Measurements from ENCODE around the gene SINHCAF. TPM values are rescaled to one million over a fixed set of nuclear protein-coding genes. Genes with fewer than 3 reads are reported as not detected.
"Not testable (repeated sequence)": the region's sequence is repeated elsewhere in the genome, so short reads cannot be mapped to it uniquely, and the experiment has no call there.

The SINHCAF gene
- total RNA-seq, 4 donors from 2014 or later = 19.2 to 41.3 (median 25.7) TPM

GRCh38 chr12:31248815-31249214, 77.1 kb downstream of the SINHCAF start:
- Histone ChIP-seq H3K4me1 (no peaks in the 10 kb centered on the region), H3K9me3 (no peaks in the 10 kb centered on the region), H3K4me3 (no peak overlapping the region), H3K27me3 (peaks cover 0 to 10% (median 0%) of the 10 kb centered on the region in 4 donors), H3K36me3 (no peaks in the 10 kb centered on the region), H3K27ac (replicated peaks in 1 of 4) (no peak overlapping the region)
- intact Hi-C loops (cut with DNase I) = no loop called here
- 98% methylated on average over 2 of the region's 2 CpGs for WGBS
- peak; percentile 85 for DNase-seq (ENCODE audit: extremely low spot score)
- TF ChIP-seq POLR2AphosphoS5 (IDR thresholded peaks at IDR 0.05) (no peak), EP300 (IDR thresholded peaks at IDR 0.05) (no peak), CTCF (IDR thresholded peaks at IDR 0.05) (no peak), POLR2A (IDR thresholded peaks at IDR 0.05; ENCODE audit: low read depth) (no peak)

DNA sequence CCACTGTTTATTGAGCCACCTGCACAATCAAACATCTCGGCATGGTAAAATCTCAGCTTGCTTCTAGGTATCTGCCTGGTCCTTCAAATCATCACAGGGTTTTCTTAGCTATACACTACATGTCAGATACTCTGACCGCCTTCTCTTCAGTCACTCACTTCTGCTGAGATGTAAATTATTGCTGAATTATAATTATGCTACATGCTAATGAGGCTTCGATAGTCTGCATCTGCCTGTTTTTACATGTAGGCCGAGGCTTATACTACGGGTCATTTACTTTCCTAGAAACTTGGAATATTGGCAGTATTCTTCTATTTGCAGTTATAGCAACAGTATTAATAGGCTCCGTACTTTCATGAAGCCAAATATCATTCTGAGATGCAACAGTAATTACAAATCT, 77.6 kb downstream of the SINHCAF start:
- H3K27ac ChIP-seq (replicated peaks in 1 of 4) = no peak overlapping the region
- intact Hi-C loops (cut with DNase I) = no loop called here
- peak; percentile 34 for DNase-seq (ENCODE audit: extremely low spot score)
- no peaks in the 10 kb centered on the region for H3K36me3 ChIP-seq
- 79% methylated on average over 6 of the region's 6 CpGs for WGBS
- H3K4me1 ChIP-seq = no peaks in the 10 kb centered on the region
- H3K4me3 ChIP-seq = no peak overlapping the region
- TF ChIP-seq CTCF (IDR thresholded peaks at IDR 0.05) (no peak), POLR2AphosphoS5 (IDR thresholded peaks at IDR 0.05) (no peak), POLR2A (IDR thresholded peaks at IDR 0.05; ENCODE audit: low read depth) (no peak), EP300 (IDR thresholded peaks at IDR 0.05) (no peak)
- H3K9me3 ChIP-seq = no peaks in the 10 kb centered on the region
- peaks cover 0 to 10% (median 0%) of the 10 kb centered on the region in 4 donors for H3K27me3 ChIP-seq

DNA sequence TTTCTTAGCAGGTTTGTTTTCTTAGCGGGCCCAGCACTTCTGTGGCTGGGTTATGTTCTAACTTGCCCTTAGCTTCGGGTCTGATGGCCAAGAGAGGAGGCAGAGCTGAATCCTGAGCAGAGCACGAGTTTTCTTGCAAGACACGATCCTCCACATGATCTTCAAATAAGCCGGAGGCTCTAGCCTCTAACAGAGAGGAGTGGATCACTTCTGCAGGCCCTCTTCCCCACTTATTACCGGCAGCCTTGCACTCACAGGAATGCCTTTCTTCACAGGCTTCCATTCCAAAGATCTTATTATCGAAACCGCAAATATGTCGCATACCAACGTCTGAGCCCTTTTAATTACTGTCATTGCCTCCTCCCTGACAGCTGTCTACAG, 79.5 kb downstream of the SINHCAF start:
- 78% methylated on average over 10 of the region's 10 CpGs for WGBS
- intact Hi-C loops (cut with DNase I) = no loop called here

DNA sequence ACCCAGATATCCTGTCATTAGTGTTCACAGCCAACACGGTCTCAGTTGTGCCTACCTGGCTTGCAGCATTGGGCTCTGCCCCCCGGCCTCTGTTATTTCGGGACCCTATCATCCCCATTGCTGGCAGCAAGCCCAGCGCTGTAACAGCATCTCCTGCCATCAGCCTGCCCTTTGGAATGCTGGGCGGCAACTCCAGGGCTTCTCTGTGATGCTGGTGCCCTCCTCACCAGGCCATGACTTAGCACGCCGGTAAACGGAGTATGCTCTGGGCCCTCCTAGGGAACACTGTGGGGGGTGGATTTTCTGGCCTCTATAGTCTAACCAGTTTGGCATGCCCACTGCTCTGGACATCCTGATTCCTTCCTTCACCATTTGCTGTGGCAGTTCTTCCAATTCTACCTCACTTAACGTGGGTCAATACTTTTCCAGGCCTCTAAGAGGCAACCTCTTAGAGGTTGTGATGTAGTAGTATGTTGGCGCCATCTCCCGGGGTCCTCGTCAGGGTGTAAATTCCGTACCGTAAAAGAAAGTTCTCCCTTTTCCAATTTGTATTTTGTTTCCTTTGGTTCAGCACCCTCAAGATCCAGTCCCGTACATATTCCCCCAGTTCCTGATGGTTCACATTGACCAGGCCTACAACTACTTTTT, 80.0 kb downstream of the SINHCAF start:
- WGBS = 86% methylated on average over 15 of the region's 15 CpGs
- H3K27ac ChIP-seq (replicated peaks in 1 of 4) = no peak overlapping the region
- no peaks in the 10 kb centered on the region for H3K9me3 ChIP-seq
- intact Hi-C loops (cut with DNase I) = no loop called here
- H3K27me3 ChIP-seq = peaks cover 0 to 15% (median 0%) of the 10 kb centered on the region in 4 donors
- DNase-seq (ENCODE audit: extremely low spot score) = peak; percentile 62
- no peaks in the 10 kb centered on the region for H3K36me3 ChIP-seq
- TF ChIP-seq EP300 (IDR thresholded peaks at IDR 0.05) = no peak
- TF ChIP-seq POLR2AphosphoS5 (IDR thresholded peaks at IDR 0.05) = no peak
- TF ChIP-seq POLR2A (IDR thresholded peaks at IDR 0.05; ENCODE audit: low read depth) = no peak
- no peak for TF ChIP-seq CTCF (IDR thresholded peaks at IDR 0.05)
- H3K4me3 ChIP-seq = no peak overlapping the region
- H3K4me1 ChIP-seq = no peaks in the 10 kb centered on the region

More for the DNA sequence above, 79.5 kb downstream of the SINHCAF start:
- Histone ChIP-seq H3K27me3 (peaks cover 0 to 15% (median 0%) of the 10 kb centered on the region in 4 donors), H3K4me3 (no peak overlapping the region), H3K36me3 (no peaks in the 10 kb centered on the region), H3K4me1 (no peaks in the 10 kb centered on the region), H3K27ac (replicated peaks in 1 of 4) (no peak overlapping the region), H3K9me3 (no peaks in the 10 kb centered on the region)
- TF ChIP-seq POLR2A (IDR thresholded peaks at IDR 0.05; ENCODE audit: low read depth) (no peak), CTCF (IDR thresholded peaks at IDR 0.05) (no peak), POLR2AphosphoS5 (IDR thresholded peaks at IDR 0.05) (no peak), EP300 (IDR thresholded peaks at IDR 0.05) (no peak)
- peak; percentile 53 for DNase-seq (ENCODE audit: extremely low spot score)

DNA sequence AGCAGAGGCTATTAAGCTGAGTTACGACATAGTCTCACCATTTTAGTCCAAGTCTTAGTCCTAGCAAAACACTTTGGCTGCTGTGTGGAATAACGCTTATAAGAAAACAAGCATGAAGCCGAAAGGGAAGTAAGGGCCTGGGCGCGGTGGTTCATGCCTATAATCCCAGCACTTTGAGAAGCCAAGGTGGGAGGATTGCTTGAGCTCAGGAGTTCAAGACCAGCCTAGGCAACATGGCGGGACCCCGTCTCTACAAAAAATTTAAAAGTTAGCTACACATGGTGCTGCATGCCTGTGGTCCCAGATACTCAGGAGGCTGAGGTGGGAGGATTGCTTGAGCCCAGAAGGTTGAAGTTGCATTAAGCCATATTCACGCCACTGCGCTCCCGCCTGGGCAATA, 83.5 kb downstream of the SINHCAF start:
- H3K4me3 ChIP-seq; DNase-seq (ENCODE audit: extremely low spot score); H3K4me1 ChIP-seq; intact Hi-C loops (cut with DNase I); H3K36me3 ChIP-seq; H3K27ac ChIP-seq (replicated peaks in 1 of 4); H3K9me3 ChIP-seq: not testable (repeated sequence)
- WGBS = 97% methylated on average over 10 of the region's 10 CpGs
- H3K27me3 ChIP-seq = peaks cover 0 to 28% (median 0%) of the 10 kb centered on the region in 4 donors

Measured in esophagus muscularis mucosa (tissue), 4 donors.